ENCODE results near the gene ARID5B. TPM values are rescaled to one million over a fixed set of nuclear protein-coding genes. Genes with fewer than 3 reads are reported as not detected.

Gene ARID5B
- polyA plus RNA-seq, 1 of the 3 experiments (the other 2 are of a cell fraction) = 10.9 TPM

DNA sequence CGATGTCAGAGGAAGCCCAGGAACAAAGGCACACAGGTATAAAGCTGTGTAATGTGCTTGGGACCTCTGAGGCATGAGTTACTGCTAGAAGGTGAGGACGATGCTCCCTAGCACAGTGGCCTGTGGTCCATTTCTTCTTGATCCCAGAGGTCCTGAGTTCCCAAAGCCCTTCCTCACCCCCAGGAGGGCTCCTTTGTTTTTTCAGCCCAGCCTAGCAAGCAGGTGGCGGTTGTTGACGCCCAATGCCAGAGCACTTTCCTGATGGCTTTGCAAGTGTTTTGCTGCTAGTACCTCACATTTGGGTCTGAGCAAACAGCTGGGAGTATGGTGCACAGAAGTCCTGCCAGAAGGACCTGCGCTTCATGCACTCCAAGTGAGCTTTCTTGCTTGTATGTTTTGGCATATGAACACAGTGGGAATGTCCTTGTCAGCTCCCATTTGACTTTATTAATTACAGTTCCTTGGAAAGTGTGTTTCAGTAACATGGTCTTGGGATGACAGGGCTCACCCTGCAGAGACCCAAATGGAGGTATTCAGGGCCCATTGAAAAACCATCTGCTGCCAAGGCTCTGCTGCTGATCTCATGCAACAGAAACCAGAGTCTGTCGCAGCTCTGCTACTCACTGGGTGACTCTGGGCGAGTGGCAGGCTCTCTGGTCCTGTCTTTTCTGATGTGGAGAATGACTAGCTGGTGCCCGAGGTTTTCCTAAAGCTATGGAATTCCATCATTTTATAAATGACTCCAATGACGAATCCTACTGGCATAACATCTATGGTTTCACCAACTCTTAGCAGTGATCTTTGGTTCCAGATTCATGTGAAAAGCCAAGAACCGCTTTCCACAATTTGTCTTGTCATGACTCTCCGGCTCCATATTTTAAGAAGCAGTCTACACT lies 134.9 kb downstream of the ARID5B start:
- TF ChIP-seq, protein P1, sequence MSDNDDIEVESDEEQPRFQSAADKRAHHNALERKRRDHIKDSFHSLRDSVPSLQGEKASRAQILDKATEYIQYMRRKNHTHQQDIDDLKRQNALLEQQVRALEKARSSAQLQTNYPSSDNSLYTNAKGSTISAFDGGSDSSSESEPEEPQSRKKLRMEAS (IDR thresholded peaks at IDR 0.05; ENCODE audit: low read depth) = no peak
- no peak for TF ChIP-seq FOSL2 (IDR thresholded peaks at IDR 0.05; ENCODE audit: borderline replicate concordance, low read depth)
- TF ChIP-seq GABPA (IDR thresholded peaks at IDR 0.05; ENCODE audit: low read depth) = no peak
- TF ChIP-seq NFIC (IDR thresholded peaks at IDR 0.05; ENCODE audit: borderline replicate concordance) = no peak; the same call in 1 of the 2 replicates
- no peak; the same call in 1 of the 2 replicates for TF ChIP-seq TCF12 (IDR thresholded peaks at IDR 0.05)
- TF ChIP-seq SMC3 (IDR thresholded peaks at IDR 0.05; ENCODE audit: low read depth, low read length) = no peak
- no peak for TF ChIP-seq RFX5 (IDR thresholded peaks at IDR 0.05; ENCODE audit: low read length)
- TF ChIP-seq EZH2phosphoT487 (IDR thresholded peaks at IDR 0.05; ENCODE audit: borderline replicate concordance, low read depth) = no peak
- TF ChIP-seq SIN3A (IDR thresholded peaks at IDR 0.05; ENCODE audit: borderline replicate concordance, low read depth, low read length) = no peak
- no peak for TF ChIP-seq POLR2AphosphoS5 (IDR thresholded peaks at IDR 0.05; ENCODE audit: low read depth, low read length)
- no peak for TF ChIP-seq MXI1 (IDR thresholded peaks at IDR 0.05; ENCODE audit: low read depth, low read length)
- TF ChIP-seq IRF3 (IDR thresholded peaks at IDR 0.05; ENCODE audit: low read depth, low read length) = no peak
- TF ChIP-seq GATA2 (CRISPR knock-in tag; IDR thresholded peaks at IDR 0.05) = no peak
- TF ChIP-seq MEF2A (IDR thresholded peaks at IDR 0.05; ENCODE audit: borderline replicate concordance, low read depth) = no peak
- no peak for TF ChIP-seq TEAD4 (IDR thresholded peaks at IDR 0.05; ENCODE audit: borderline replicate concordance, insufficient read depth)
- TF ChIP-seq YY1 (IDR thresholded peaks at IDR 0.05; ENCODE audit: low read depth) = no peak
- DNase-seq = no peak
- WGBS (ENCODE audit: low lambda C conversion rate) = 69% methylated on average over 9 of the region's 11 CpGs
- Histone ChIP-seq H3K4me3 (ENCODE audit: low read depth in 2 of 2, low read length in 1 of 2) (no peak overlapping the region), H3K9me2 (no peaks in the 10 kb centered on the region), H3K79me2 (ENCODE audit: insufficient read depth) (peaks cover 42% of the 10 kb centered on the region), H4K20me1 (ENCODE audit: insufficient read depth) (no peaks in the 10 kb centered on the region), H3K9ac (no peak overlapping the region; the same call in 1 of the 2 replicates), H2AFZ (ENCODE audit: low read depth) (peak overlapping the region; percentile 32; the same call in 1 of the 2 replicates), H3K36me3 (replicated peaks in 1 of 2; ENCODE audit: control insufficient read depth in 1 of 2, insufficient read depth in 2 of 2, low read length in 1 of 2) (no peaks in the 10 kb centered on the region), H3K4me1 (ENCODE audit: control insufficient read depth in 1 of 2, insufficient read depth in 2 of 2, low read depth in 1 of 2, low read length in 1 of 2) (peaks cover 39 to 55% of the 10 kb centered on the region in 2 experiments), H3K9me3 (no peaks in the 10 kb centered on the region), H3K27ac (ENCODE audit: low read depth in 2 of 2, low read length in 1 of 2) (peak overlapping the region; percentile 75 to 84), H3K4me2 (peak overlapping the region; percentile 67; the same call in 1 of the 2 replicates), H3K27me3 (ENCODE audit: insufficient read depth) (no peaks in the 10 kb centered on the region), H3F3A (replicated peaks; ENCODE audit: insufficient read depth) (peaks cover 23% of the 10 kb centered on the region)
- CTCF ChIA-PET = interaction anchor here (0.7 to 11.2 kb wide), 8 partner anchors 11 to 211 kb away, joined by 3 to 190 read pairs (median 3); partner anchors contain the start of gene ARID5B
- POLR2A ChIA-PET = interaction anchor here (1.2 kb wide), 1 partner anchor 209 kb away, joined by 3 read pairs; no protein-coding TSS in a partner anchor
